Testis (tissue), 3 donors: ENCODE data around the gene IQSEC3. TPM values are rescaled to one million over a fixed set of nuclear protein-coding genes. Genes with fewer than 3 reads are reported as not detected.

Experiments
- DNase-seq: peaks from one replicate; pipeline ENCODE4 v3.0.0-alpha.2; 2019
- H3K27ac ChIP-seq, 2 donors: fragments of 200-600 bp; sonication (generic); one replicate each; pipeline ENCODE4 v1.5.1; 2019
- H3K27me3 ChIP-seq: fragments of 200-600 bp; sonication (generic); one replicate; pipeline ENCODE4 v1.5.1; 2019
- H3K36me3 ChIP-seq: fragments of 200-600 bp; sonication (generic); one replicate; pipeline ENCODE4 v1.5.1; 2017; ENCODE audit warnings: low read depth; ENCODE audit errors: missing control alignments
- H3K4me1 ChIP-seq: fragments of 200-600 bp; sonication (generic); one replicate; pipeline ENCODE4 v1.5.1; 2019
- H3K4me3 ChIP-seq, 2 donors: fragments of 200-600 bp; sonication (generic); one replicate each; pipeline ENCODE4 v1.5.1; 2017 to 2019
- H3K9me3 ChIP-seq: fragments of 200-600 bp; sonication (generic); one replicate; pipeline ENCODE4 v1.5.1; 2017
- POLR2A ChIP-seq: fragments of 450-650 bp; IDR thresholded peaks from one replicate; pipeline ENCODE4 v1.6.1; 2017; ENCODE audit warnings: antibody characterized with exemption, mild to moderate bottlenecking, moderate library complexity
- WGBS, 2 donors: methylation state at CpG; one replicate each; pipeline ENCODE4 v1.1.5; 2018; 5-methylcytosine and 5-hydroxymethylcytosine counted together
- intact Hi-C: fragments of 100-400 bp; cut with DNase I; formaldehyde crosslinking; loops from one replicate; pipeline ENCODE4 v1.15.1; 2023; ENCODE audit warnings: low total_unique reads
- polyA plus RNA-seq: library from polyadenylated mRNA; stranded (reverse); fragments of 350-450 nt; fragmentation: Illumina TruSeq; extraction: RNeasy Lipid Tissue Mini Kit (QIAGEN cat#74804); gene quantifications from one replicate; pipeline ENCODE4 v1.2.3, GENCODE V29; 2014; ENCODE audit warnings: low read depth, low replicate concordance; ENCODE audit not compliant: insufficient read depth
- total RNA-seq, 2 donors: library from RNA; depleted of rRNA; stranded (reverse); fragments of >200 nt; gene quantifications; one replicate each; pipeline ENCODE4 v1.2.3, GENCODE V29; 2016
- TF ChIP-seq, protein P1 (sequence below), 3 experiments: fragments of 450-650 bp in 2 of 3; fragments of 200-600 bp in 1 of 3; sonication (generic) in 1 of 3; IDR thresholded peaks; one replicate each; pipeline ENCODE4 v1.5.1; 2016 to 2019; ENCODE audit warnings: antibody characterized with exemption in 3 of 3, mild to moderate bottlenecking in 2 of 3, moderate library complexity in 1 of 3

The IQSEC3 gene
- total and polyA plus RNA-seq, 3 donors from 2014 or later, result 3.9 to 12.2 (median 4.5) TPM

DNA sequence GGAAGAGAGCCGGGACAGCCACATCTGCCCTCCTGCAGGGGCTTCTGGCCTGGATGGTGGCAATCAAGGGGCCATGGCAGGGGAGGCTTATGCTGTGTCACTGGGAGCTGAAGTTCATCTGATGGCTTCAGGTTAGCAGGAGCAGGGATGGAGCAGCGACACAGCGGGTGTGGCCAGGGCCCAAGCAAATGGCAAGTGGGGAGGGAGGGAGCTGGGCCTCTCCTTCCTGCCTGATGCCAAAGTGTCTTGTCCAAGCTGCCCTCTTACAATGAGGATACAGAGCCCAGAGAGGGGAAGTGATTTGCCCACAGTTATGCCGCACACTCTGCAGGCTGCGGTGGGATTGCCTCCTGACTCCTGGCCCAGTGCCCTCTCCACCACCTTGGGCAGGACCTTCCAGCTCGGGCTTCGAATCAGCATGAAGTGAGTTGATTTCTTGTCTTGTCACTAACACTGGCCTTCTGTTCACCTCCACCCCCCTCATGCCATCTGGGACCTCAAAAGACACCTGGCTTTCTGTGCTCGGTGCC lies 51.3 kb downstream of the IQSEC3 start:
- Histone ChIP-seq H3K27ac (no peak overlapping the region), H3K9me3 (no peaks in the 10 kb centered on the region), H3K36me3 (no peaks in the 10 kb centered on the region), H3K4me1 (no peaks in the 10 kb centered on the region), H3K27me3 (no peaks in the 10 kb centered on the region), H3K4me3 (no peak overlapping the region)
- TF ChIP-seq, protein P1, sequence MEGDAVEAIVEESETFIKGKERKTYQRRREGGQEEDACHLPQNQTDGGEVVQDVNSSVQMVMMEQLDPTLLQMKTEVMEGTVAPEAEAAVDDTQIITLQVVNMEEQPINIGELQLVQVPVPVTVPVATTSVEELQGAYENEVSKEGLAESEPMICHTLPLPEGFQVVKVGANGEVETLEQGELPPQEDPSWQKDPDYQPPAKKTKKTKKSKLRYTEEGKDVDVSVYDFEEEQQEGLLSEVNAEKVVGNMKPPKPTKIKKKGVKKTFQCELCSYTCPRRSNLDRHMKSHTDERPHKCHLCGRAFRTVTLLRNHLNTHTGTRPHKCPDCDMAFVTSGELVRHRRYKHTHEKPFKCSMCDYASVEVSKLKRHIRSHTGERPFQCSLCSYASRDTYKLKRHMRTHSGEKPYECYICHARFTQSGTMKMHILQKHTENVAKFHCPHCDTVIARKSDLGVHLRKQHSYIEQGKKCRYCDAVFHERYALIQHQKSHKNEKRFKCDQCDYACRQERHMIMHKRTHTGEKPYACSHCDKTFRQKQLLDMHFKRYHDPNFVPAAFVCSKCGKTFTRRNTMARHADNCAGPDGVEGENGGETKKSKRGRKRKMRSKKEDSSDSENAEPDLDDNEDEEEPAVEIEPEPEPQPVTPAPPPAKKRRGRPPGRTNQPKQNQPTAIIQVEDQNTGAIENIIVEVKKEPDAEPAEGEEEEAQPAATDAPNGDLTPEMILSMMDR (IDR thresholded peaks at IDR 0.05), result no peak
- no peak for TF ChIP-seq POLR2A
- intact Hi-C loops, result no loop called here
- no peak for DNase-seq
- 87 to 92% methylated on average over 8 of the region's 8 CpGs for WGBS, 2 donors

DNA sequence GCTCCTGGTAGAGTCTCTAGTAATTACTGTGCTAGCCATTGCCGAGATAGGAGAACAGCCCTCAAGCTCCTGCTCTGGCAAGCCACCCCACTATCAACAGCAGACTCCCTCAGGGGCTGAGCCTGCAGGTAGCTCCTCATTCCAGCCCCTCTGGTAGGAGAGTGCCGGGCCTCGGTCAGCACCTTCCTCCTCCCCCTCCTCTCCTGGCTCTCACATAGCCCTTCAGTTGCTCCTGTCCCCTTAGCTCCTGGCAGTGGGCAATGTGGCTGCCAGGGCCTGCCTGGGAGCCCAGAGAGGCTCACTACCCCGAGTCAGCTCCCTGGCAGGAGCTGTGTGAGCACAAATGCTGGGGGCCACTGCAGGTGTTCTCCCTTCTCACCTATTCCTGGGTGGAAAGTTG lies 52.0 kb downstream of the IQSEC3 start:
- WGBS, 2 donors, result 58 to 61% methylated on average over 4 of the region's 4 CpGs
- H3K9me3 ChIP-seq, result no peaks in the 10 kb centered on the region
- no peak for DNase-seq
- no peaks in the 10 kb centered on the region for H3K36me3 ChIP-seq
- no peak overlapping the region for H3K27ac ChIP-seq
- no peaks in the 10 kb centered on the region for H3K27me3 ChIP-seq
- H3K4me3 ChIP-seq, result no peak overlapping the region
- intact Hi-C loops, result no loop called here
- no peak for TF ChIP-seq POLR2A
- TF ChIP-seq, protein P1 (IDR thresholded peaks at IDR 0.05), result no peak
- no peaks in the 10 kb centered on the region for H3K4me1 ChIP-seq

DNA sequence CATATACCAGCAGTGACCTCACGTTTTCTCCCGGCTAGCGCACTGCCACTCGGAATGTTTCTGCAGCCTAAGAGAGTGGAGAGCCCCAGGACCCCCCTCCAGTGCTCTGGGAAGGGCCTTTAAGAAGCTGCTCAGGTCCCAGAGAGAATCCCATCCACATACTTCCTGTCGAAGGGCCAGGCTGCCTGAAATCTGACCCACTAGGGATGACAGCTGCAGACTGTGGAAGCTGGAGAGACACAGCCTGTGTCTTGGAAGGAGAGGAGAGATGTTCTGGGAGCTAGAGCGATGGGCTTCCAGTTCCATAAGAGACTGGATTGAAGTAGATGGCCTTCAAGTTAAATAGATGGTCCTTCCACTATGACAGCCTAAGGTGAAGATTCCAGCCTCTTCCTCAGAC lies 54.4 kb downstream of the IQSEC3 start:
- no peak overlapping the region for H3K27ac ChIP-seq
- no peaks in the 10 kb centered on the region for H3K27me3 ChIP-seq
- intact Hi-C loops, result no loop called here
- no peaks in the 10 kb centered on the region for H3K9me3 ChIP-seq
- TF ChIP-seq, protein P1 (IDR thresholded peaks at IDR 0.05), result no peak
- no peak for TF ChIP-seq POLR2A
- H3K4me3 ChIP-seq, result no peak overlapping the region
- 62 to 64% methylated on average over 5 to 6 of the region's 6 CpGs for WGBS, 2 donors
- H3K4me1 ChIP-seq, result no peaks in the 10 kb centered on the region
- no peak for DNase-seq
- H3K36me3 ChIP-seq, result no peaks in the 10 kb centered on the region

DNA sequence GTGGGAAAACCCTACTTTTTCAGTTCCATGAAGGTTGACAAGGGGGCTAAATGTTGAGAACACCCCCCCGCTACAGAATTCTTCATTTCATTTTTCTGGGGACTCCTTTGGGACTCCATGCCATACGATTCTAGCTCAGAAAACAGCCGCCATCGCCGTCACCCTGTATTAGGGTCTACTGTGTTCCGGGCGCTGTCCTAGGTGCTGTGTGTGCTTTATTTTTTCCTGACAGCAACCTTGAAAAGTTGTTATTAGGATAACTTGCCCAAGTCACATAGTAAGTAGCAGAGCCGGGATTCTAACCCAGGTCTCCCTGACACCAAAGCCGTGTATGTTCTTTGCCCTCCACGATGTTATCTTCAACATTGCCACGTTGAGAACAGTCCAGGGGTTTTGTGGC lies 55.1 kb downstream of the IQSEC3 start:
- Histone ChIP-seq H3K4me3 (no peak overlapping the region), H3K27me3 (no peaks in the 10 kb centered on the region)
- WGBS, 2 donors, result 78 to 84% methylated on average over 11 of the region's 11 CpGs

DNA sequence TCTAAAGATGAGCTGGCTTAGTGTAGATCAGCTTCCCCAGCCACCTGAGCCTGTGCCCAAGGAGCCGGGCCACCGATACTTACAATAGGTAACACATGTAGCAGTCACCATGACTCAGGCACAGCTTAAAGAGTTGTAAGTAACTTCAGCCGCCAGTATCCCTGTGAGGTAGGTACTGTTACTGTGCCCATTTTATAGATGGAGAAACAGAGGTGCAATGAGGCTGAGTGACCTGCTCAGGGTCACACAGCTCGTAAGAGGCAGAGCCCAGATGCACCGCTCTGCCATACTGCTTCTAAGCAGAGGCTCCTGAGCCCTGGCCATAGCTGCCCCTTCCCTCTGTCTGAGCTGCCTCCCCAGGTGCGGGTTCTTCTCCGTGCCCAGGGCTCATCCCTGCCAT lies 58.5 kb downstream of the IQSEC3 start:
- intact Hi-C loops, result no loop called here
- H3K4me3 ChIP-seq, result no peak overlapping the region
- H3K36me3 ChIP-seq, result no peaks in the 10 kb centered on the region
- no peak overlapping the region for H3K27ac ChIP-seq
- no peak for TF ChIP-seq POLR2A
- TF ChIP-seq, protein P1 (IDR thresholded peaks at IDR 0.05), result no peak
- no peak for DNase-seq
- no peaks in the 10 kb centered on the region for H3K9me3 ChIP-seq
- WGBS, 2 donors, result 90 to 93% methylated on average over 3 to 7 of the region's 7 CpGs
- H3K27me3 ChIP-seq, result no peaks in the 10 kb centered on the region
- no peaks in the 10 kb centered on the region for H3K4me1 ChIP-seq

More for the DNA sequence above, 55.1 kb downstream of the IQSEC3 start:
- no peaks in the 10 kb centered on the region for H3K9me3 ChIP-seq
- H3K36me3 ChIP-seq, result no peaks in the 10 kb centered on the region
- no peaks in the 10 kb centered on the region for H3K4me1 ChIP-seq
- no peak for DNase-seq
- no peak overlapping the region for H3K27ac ChIP-seq
- intact Hi-C loops, result no loop called here
- no peak for TF ChIP-seq POLR2A
- TF ChIP-seq, protein P1 (IDR thresholded peaks at IDR 0.05), result no peak
